HG02642 (cell line): ENCODE measurements around the gene BCLAF3.

Experiments
- ATAC-seq: cut with Tn5 transposase; IDR thresholded peaks from one replicate; pipeline ENCODE4 v1.9.1; 2021; ENCODE audit warnings: mild to moderate bottlenecking; ENCODE audit not compliant: unreplicated experiment, poor library complexity

Gene BCLAF3

GRCh38 chrX:19972984-19973383 is 17.9 kb downstream of the BCLAF3 start:
- no peak for ATAC-seq

GRCh38 chrX:19968276-19968675 is 22.6 kb downstream of the BCLAF3 start:
- ATAC-seq: no peak

DNA sequence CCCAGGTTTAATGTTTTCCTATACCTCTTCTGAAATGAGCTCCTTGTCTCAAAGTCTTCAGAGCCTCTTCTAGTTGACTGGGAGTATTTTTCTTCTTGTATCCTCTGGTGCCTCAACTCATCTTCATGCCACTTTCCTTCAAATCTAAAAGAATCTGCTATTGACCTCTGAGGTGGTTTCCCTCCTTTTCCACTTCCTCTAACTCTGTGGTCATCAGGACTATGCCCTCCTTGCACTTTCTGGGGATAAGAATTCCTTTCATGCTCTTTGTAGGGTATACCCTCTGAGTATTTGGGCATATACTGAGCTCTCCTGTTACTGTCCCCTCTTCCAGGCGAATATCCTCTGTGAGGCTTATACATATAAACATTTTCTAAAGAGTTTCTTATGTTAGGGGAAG is 24.8 kb downstream of the BCLAF3 start:
- no peak for ATAC-seq

DNA sequence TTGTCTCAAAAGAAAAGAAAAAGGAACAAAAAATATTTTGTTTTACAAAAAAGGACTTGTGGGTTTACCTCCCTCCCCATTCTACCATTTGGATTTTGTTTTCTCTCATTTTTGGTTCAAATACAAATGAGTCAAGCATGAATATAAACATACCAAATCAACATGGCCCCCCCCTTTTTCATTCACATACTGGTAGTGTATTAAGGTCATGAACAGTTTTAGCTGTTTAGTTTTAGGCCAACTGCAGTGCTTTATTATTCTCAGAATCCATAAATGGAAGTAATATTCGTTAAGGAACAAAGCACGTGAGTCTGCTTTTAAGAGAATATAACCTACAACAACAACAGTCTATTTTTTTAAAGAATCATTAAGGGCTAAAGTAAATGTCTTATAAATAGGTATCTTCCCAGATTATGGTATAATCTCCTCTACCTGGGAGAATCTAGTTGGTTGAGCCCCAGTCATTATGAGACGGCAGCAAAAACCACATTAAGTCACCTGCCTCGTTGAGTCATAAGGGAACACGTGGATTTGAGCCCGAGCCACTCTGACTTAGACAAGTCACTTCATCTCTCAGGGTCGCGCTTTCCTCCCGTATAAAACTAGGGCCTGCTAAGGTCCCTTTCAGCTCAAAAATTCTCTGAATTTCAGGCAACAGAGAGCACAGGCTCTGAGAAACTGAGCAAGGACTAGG is 26.7 kb downstream of the BCLAF3 start:
- peak; percentile 74 for ATAC-seq

DNA sequence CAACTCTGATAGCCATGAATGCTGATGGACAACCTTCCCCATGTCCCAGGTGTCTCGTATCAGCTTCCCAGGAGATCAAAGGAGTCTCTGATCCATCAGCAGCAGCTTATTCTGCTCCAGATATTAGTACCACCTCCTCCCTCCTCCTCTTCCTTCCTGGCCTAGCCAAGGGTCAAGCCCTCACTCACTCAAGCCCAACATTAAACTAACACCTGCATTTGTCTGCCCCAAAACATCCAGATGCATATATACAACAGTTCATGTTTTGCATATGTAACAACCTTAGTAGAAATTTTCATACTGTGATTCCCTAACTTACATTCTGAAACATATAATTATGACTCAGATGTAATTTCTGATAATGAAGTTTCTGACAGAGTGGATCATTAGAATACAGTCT is 29.9 kb downstream of the BCLAF3 start:
- ATAC-seq: no peak

GRCh38 chrX:19958552-19959486 is 32.0 kb downstream of the BCLAF3 start:
- ATAC-seq: no peak

- ATAC-seq: no peak
Measured at GRCh38 chrX:19956923-19957322, 33.9 kb downstream of the BCLAF3 start.

GRCh38 chrX:19956306-19956705 is 34.6 kb downstream of the BCLAF3 start:
- ATAC-seq: no peak

GRCh38 chrX:19955306-19955705 is 35.6 kb downstream of the BCLAF3 start:
- no peak for ATAC-seq

DNA sequence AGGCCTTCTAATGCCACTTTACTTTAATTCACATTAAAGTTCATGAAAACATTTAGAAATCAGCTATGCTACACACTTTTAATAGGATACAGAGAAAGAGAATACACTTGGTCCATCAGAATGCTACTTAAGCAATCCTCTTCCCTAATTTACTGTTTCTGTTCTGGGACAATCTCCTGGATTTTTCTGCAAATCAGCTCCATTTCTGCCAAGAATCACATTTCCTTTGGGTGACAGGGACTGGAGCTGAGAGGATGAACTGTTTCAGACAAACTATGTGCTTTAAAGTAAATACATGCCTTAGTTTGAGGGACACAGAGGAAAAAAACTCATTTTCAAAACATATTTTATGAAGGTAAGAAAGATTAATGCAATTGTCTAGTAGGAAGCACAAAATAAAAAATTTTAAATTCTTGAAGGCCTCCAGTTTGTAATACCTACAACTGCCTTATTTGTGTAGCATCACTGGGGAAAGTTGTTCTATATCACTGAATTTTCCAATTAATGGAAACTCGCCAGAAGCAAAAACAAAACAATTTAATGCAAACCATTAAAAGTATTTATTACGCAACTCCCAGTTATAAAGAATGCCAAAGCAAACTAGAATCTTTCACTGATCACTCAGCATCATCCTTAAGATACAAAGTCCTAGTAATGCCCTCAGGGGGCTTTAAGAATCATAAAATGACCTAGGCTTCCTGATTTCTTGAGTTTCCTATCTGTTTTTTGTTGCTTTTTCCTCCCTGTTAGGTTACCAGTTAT is 36.3 kb downstream of the BCLAF3 start:
- no peak for ATAC-seq

- ATAC-seq: no peak
Measured at GRCh38 chrX:19953145-19953544, 37.7 kb downstream of the BCLAF3 start.

- ATAC-seq: no peak
Measured at GRCh38 chrX:19949340-19949739, 41.5 kb downstream of the BCLAF3 start.

DNA sequence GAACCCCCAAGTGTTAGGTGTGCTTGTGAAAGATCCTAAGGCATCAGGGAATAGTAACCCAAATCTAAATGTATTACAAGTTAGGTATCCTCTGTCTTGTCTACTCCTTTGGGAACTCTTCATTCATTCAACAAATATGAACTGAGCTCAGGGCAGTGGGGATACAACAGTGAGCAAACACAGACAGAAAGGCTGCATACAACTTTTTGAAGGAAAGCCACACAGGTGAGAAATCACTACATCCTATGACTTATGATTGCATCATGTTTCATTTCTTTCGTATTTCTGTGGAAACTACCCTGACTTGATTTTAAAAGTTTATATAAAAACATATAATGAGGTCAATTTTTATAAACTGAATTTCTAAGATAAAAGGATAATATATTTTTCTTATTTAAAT is 43.2 kb downstream of the BCLAF3 start:
- no peak for ATAC-seq
